VCaP (cell line): ENCODE data around the gene SNHG17.

Source experiments
- H3K27ac ChIP-seq: fragments of 450-650 bp; 2 replicates; pipeline ENCODE4 v1.5.1; 2017
- CTCF ChIP-seq: fragments of 450-650 bp; conservative IDR thresholded peaks from 2 replicates; pipeline ENCODE4 v1.5.1; 2017; ENCODE audit warnings: mild to moderate bottlenecking, moderate library complexity

Gene SNHG17

GRCh38 chr20:38434770-38435554 is at the start of gene SNHG17:
Gene SNHG17 (minus strand): TSS chr20:38435328.
- peak within 1 kb of the TSS; percentile 91 for H3K27ac ChIP-seq
- TF ChIP-seq CTCF = peak; percentile 100

- no peak for TF ChIP-seq CTCF
- no peak overlapping the region for H3K27ac ChIP-seq
These were observed 44.5 kb upstream of the SNHG17 start for GRCh38 chr20:38479596-38479995.

GRCh38 chr20:38477747-38478146 is 42.6 kb upstream of the SNHG17 start:
- TF ChIP-seq CTCF = no peak
- no peak overlapping the region for H3K27ac ChIP-seq

GRCh38 chr20:38473367-38473795 is 38.3 kb upstream of the SNHG17 start:
- H3K27ac ChIP-seq = peak overlapping the region; percentile 87
- TF ChIP-seq CTCF = peak; percentile 34; the same call in 1 of the 2 replicates

- TF ChIP-seq CTCF = peak; percentile 58
- H3K27ac ChIP-seq = peak within 1 kb of the TSS; percentile 87
These were observed 37.6 kb upstream of the SNHG17 start, which contains the start of gene RALGAPB for GRCh38 chr20:38472513-38473366. Gene RALGAPB (plus strand): TSS chr20:38472843. CDS start chr20:38488433, 15,590 bp downstream.

GRCh38 chr20:38471987-38472512 is 36.9 kb upstream of the SNHG17 start:
- TF ChIP-seq CTCF = no peak
- peak overlapping the region; percentile 87 for H3K27ac ChIP-seq

GRCh38 chr20:38471245-38471644 is 36.1 kb upstream of the SNHG17 start:
- no peak for TF ChIP-seq CTCF
- peak overlapping the region; percentile 87 for H3K27ac ChIP-seq
